Esophagus muscularis mucosa (tissue), 3 donors: ENCODE measurements around the gene AGAP1.

Experiments used
- POLR2AphosphoS5 ChIP-seq, 2 donors: sonication (generic); formaldehyde crosslinking; IDR thresholded peaks; one replicate each; pipeline ENCODE4 v1.6.1; 2017; ENCODE audit warnings: antibody characterized with exemption in 2 of 2
- TF ChIP-seq, protein P1 (sequence below), 3 experiments: fragments of 200-600 bp in 2 of 3; fragments of 450-650 bp in 1 of 3; sonication (generic) in 2 of 3; IDR thresholded peaks; one replicate each; pipeline ENCODE4 v1.5.1; 2017 to 2019; ENCODE audit warnings: antibody characterized with exemption in 3 of 3, mild to moderate bottlenecking in 2 of 3, moderate library complexity in 1 of 3

DNA sequence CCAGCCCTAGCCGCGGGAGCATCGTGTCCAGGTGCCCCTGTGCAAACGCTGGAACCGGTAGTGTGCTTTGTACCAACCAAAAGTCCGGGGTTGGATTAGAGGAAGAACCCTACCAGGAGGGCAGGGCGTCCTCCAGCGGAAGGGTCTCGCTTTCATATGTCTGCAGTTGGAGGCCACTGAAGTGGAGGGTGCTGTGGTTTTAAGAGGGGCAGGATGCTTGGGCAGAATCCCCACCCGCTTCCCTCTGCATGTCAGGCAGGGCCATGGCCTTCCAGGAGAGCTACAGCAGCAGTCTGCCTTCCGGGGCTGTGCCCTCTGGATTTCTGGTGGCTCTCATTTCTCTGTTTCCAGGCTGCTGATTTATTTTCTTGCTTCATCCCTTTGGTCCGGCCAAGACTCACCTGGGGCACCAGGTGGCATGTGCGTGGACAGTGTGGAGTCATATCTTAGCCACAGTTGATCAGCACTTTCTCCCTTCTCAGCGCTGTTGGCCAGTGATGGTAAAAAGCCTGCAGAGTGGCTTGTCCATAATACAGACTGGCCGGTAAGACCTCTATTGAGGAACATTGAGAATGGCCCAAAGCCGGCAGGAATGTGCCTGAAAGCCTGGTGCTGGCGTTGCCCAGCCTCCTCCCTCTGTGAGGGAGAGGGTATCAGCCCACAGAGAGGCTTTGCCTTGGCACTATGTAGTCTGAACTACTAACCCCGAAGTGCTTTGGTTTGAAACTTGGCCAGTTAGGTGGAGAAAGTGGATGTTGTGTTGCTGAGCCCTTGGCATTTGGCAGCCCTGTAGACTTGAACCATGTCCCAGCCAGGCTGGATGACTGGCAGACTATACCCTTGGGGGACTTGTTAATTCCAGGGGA is 1.8 kb downstream of the AGAP1 start:
- TF ChIP-seq, protein P1, sequence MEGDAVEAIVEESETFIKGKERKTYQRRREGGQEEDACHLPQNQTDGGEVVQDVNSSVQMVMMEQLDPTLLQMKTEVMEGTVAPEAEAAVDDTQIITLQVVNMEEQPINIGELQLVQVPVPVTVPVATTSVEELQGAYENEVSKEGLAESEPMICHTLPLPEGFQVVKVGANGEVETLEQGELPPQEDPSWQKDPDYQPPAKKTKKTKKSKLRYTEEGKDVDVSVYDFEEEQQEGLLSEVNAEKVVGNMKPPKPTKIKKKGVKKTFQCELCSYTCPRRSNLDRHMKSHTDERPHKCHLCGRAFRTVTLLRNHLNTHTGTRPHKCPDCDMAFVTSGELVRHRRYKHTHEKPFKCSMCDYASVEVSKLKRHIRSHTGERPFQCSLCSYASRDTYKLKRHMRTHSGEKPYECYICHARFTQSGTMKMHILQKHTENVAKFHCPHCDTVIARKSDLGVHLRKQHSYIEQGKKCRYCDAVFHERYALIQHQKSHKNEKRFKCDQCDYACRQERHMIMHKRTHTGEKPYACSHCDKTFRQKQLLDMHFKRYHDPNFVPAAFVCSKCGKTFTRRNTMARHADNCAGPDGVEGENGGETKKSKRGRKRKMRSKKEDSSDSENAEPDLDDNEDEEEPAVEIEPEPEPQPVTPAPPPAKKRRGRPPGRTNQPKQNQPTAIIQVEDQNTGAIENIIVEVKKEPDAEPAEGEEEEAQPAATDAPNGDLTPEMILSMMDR (IDR thresholded peaks at IDR 0.05): no peak
- TF ChIP-seq POLR2AphosphoS5 (IDR thresholded peaks at IDR 0.05): no peak
